Astrocyte of the spinal cord (primary cell): ENCODE data around the gene GDPD5.
A peak's percentile ranks its signal among the peaks of the same experiment; 100 is the strongest.

ENCODE experiments used
- DNase-seq: peaks from one replicate; pipeline ENCODE4 v3.0.0; 2011; ENCODE audit warnings: low read depth, low spot score
- H3K4me3 ChIP-seq: 2 replicates; pipeline ENCODE4 v1.5.1; 2011; ENCODE audit warnings: low read depth, mild to moderate bottlenecking, low read length, moderate library complexity
- CTCF ChIP-seq: IDR thresholded peaks from 2 replicates; pipeline ENCODE4 v1.5.1; 2012; ENCODE audit warnings: low read depth, mild to moderate bottlenecking, low read length, inconsistent platforms
- in situ Hi-C: cut with HindIII; loops from 2 replicates; pipeline ENCODE4 v1.10.0; 2017; ENCODE audit warnings: low sequenced_read_pairs

The GDPD5 gene

DNA sequence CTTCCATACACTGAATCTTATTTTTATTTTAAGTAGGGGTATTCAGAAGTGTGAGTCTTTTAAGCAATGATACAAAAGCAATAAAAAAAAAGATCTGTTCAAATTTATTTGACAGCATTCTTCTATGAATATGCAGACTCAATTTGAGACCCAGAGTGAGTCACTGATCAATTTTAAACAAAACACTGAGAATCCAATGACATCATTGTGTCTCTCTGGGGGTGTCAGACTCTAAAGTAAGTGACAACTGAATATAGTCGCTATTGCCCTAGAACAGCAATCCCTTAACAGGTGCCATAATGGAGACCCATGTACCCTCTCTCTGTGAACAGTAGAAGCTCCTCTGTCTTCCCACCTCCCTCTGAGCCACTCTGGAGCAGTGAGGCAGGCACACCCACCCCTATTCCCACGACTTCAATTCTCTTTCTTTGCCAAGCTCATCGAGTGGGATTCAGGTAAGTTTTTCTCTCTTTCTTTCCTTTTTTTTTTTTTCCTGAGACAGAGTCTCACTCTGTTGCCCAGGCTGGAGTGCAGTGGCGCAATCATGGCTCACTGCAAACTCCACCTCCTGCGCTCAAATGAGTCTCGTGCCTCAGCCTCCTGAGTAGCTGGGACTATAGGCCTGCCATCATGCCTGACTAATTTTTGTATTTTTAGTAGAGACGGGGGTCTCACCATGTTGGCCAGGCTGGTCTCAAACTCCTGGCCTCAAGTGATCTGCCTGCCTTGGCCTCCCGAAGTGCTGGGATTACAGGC is 131.5 kb downstream of the GDPD5 start:
- no peak overlapping the region for H3K4me3 ChIP-seq
- TF ChIP-seq CTCF = no peak
- in situ Hi-C loops = no loop called here
- DNase-seq = no peak

DNA sequence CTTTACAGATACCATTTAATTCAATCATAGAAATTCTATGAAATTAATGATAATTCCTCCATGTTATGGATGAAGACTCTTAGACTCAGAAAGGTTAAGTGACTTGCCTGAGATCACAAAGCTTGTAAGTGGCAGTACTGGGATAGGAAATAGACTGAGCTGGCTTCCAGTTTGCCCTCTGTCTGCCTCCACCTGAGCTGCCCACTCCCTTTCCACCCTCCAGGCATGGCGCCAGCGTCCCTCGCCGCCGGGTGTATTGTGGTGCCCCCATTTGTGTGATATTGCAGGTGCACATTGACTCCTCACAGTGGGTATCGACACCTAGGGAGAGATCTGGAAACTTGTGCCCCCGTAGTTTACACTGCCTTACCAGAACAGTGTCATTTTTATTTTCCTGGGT is 135.8 kb downstream of the GDPD5 start:
- no peak for DNase-seq
- TF ChIP-seq CTCF = no peak
- no peak overlapping the region for H3K4me3 ChIP-seq
- in situ Hi-C loops = no loop called here

- TF ChIP-seq CTCF = no peak
- no peak overlapping the region for H3K4me3 ChIP-seq
- in situ Hi-C loops = no loop called here
- no peak for DNase-seq
Observed at GRCh38 chr11:75389276-75389605, 136.5 kb downstream of the GDPD5 start.

- H3K4me3 ChIP-seq = no peak overlapping the region
- peak; percentile 84 for TF ChIP-seq CTCF
- in situ Hi-C loops = no loop called here
- peak; percentile 72 for DNase-seq
Observed at GRCh38 chr11:75388386-75389275, 137.1 kb downstream of the GDPD5 start.

GRCh38 chr11:75387736-75388294 is 137.9 kb downstream of the GDPD5 start:
- no peak for TF ChIP-seq CTCF
- in situ Hi-C loops = no loop called here
- no peak for DNase-seq
- H3K4me3 ChIP-seq = no peak overlapping the region

DNA sequence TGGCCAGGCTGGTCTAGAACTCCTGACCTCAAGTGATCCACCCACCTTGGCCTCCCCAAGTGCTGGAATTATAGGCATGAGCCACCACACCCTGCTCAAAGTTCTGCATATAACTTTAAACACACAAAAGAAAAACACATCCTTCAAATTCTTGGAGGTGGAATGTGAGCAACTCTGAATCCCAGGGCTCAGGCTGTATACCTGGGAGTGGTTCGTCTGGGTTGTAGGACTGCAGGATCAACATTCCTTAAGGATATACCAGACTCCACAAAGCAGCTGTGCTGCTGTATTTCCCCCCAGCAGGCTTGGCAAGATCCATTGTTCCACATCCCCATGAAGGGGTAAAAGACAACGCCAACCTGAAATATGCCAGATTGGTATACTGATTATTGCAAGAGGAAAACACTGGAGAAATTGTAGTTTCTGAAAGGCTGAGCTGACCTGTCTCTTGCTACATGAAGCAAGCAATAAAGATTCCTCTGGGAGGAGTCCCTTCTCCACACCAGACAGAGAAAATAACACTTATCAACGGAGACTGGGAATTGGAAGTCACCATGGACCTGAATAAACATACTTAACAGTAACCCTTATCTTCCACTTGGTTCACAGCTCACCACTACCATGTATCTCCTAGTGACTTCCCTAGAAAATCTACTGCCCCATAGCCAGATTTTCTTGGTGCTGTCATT is 138.7 kb downstream of the GDPD5 start:
- no peak for DNase-seq
- TF ChIP-seq CTCF = no peak
- no peak overlapping the region for H3K4me3 ChIP-seq
- in situ Hi-C loops = no loop called here
